Heart left ventricle (tissue), 16 donors: Measurements from ENCODE around the gene IL23R. TPM values are rescaled to one million over a fixed set of nuclear protein-coding genes. Genes with fewer than 3 reads are reported as not detected.

Experiments used
- ATAC-seq, 4 donors: fragments of 200-7000 bp; cut with Tn5 transposase; one replicate each; pipeline ENCODE4 v1.9.1; 2020 to 2022; ENCODE audit warnings: moderate library complexity in 4 of 4, mild to moderate bottlenecking in 3 of 4, moderate number of reproducible peaks in 1 of 4
- DNase-seq, 5 donors: peaks; one replicate each; pipeline ENCODE4 v3.0.0-alpha.2; 2020
- H3K27ac ChIP-seq, 12 donors: fragments of 200-600 bp; sonication (generic) in 4 of 12; one replicate each; pipeline versions ENCODE4 v1.5.0 to v1.8.0; 2016 to 2022; ENCODE audit warnings: mild to moderate bottlenecking in 2 of 12
- H3K27me3 ChIP-seq, 9 donors: fragments of 200-600 bp; sonication (generic) in 2 of 9; one replicate each; pipeline versions ENCODE4 v1.5.1 to v1.8.0; 2016 to 2022; ENCODE audit warnings: mild to moderate bottlenecking in 3 of 9
- H3K36me3 ChIP-seq, 9 donors: fragments of 200-600 bp; sonication (generic) in 2 of 9; one replicate each; pipeline versions ENCODE4 v1.5.0 to v1.8.0; 2018 to 2022; ENCODE audit warnings: mild to moderate bottlenecking in 2 of 9
- H3K4me1 ChIP-seq, 12 donors: fragments of 200-600 bp; sonication (generic) in 4 of 12; one replicate each; pipeline versions ENCODE4 v1.5.0 to v1.8.0; 2016 to 2022; ENCODE audit warnings: mild to moderate bottlenecking in 3 of 12
- H3K4me3 ChIP-seq, 12 donors: fragments of 200-600 bp; sonication (generic) in 4 of 12; one replicate each; pipeline versions ENCODE4 v1.5.0 to v1.8.0; 2017 to 2022; ENCODE audit warnings: mild to moderate bottlenecking in 9 of 12, moderate library complexity in 4 of 12
- H3K9me3 ChIP-seq, 12 donors: fragments of 200-600 bp; sonication (generic) in 4 of 12; one replicate each; pipeline versions ENCODE4 v1.5.0 to v1.8.0; 2016 to 2022; ENCODE audit warnings: mild to moderate bottlenecking in 1 of 12
- POLR2A ChIP-seq, 2 donors: fragments of 450-650 bp; IDR thresholded peaks; one replicate each; pipeline ENCODE4 v1.6.1; 2017; ENCODE audit warnings: antibody characterized with exemption in 2 of 2, mild to moderate bottlenecking in 2 of 2, moderate library complexity in 2 of 2
- WGBS, 4 donors: extraction: QIAGEN DNeasy Blood & Tissue Kit in 2 of 4; methylation state at CpG; one replicate each; pipeline versions ENCODE4 v1.1.5 to v1.1.7; 2013 to 2018; 5-methylcytosine and 5-hydroxymethylcytosine counted together
- intact Hi-C, 10 donors: fragments of 100-400 bp; cut with DNase I; formaldehyde crosslinking; loops; one replicate each; pipeline versions ENCODE4 v1.11.1 to v1.14.2; 2022
- polyA plus RNA-seq, 2 donors: library from polyadenylated mRNA; stranded (reverse); fragments of 200-250 nt; gene quantifications; one replicate each; pipeline ENCODE4 v1.2.3, GENCODE V29; 2013
- total RNA-seq, 9 donors: library from RNA; depleted of rRNA in 2 of 9; stranded (reverse); fragments of >200 nt in 2 of 9; fragmentation: NEBNext Ultra II Directional in 3 of 9; extraction: Animal tissue kit (Norgen Biotek cat#: 25700) in 3 of 9; gene quantifications; one replicate each; pipeline versions ENCODE4 v1.1.0 to v1.2.4, GENCODE V29; 2016 to 2023
- TF ChIP-seq, protein P1 (sequence below), 12 donors: fragments of 200-600 bp; sonication (generic) in 4 of 12; IDR thresholded peaks; one replicate each; pipeline versions ENCODE4 v1.5.0 to v1.8.0; 2018 to 2022; ENCODE audit warnings: antibody characterized with exemption in 12 of 12, mild to moderate bottlenecking in 5 of 12
- donor health status: ischemic (EF 13 %, LVEDD 7.1; RV severe dilation, severe dysfunction).
- donor health status: healthy with polysubstance abuse.
- donor health status: DM: no; HTN: yes; CAD: no.
- donor health status: DM: no; HTN: no; CAD: no.
- donor health status: ischemic (EF 25% LVEDD 6.9; RV normal size, moderate dysfunction).
- donor health status: ischemic (EF 25% LVEDD 5.7; RV mildly dilated, moderate dysfunction).
- donor health status: healthy.
- donor health status: DM: yes; HTN: yes; CAD: no.
- donor health status: ischemic (EF 35%, LVEDD 5.7; RV mildly dilated, moderate dysfunction).
- donor health status: nonischemic (EF 11% LVEDD 7.7; RV severe dilation, severe dysfunction).
- donor health status: DM: yes; HTN: yes; CAD: no.
- donor health status: PGD.
- donor health status: ischemic (EF 29% LVEDD 5.4; RV normal size, mild dysfunction).
- donor health status: nonischemic (EF 23%, LVEDD 6.1; RV moderate dilation, normal function).

IL23R gene
- total and polyA plus RNA-seq, 11 donors, result not detected

- intact Hi-C loops, result no loop called here
These were observed 4.7 kb downstream of the IL23R start for GRCh38 chr1:67170751-67171573.

GRCh38 chr1:67171574-67171955 lies 5.3 kb downstream of the IL23R start:
- H3K4me1 ChIP-seq, result peaks cover 0 to 5% (median 0%) of the 10 kb centered on the region in 12 donors
- no peaks in the 10 kb centered on the region for H3K36me3 ChIP-seq
- no peak overlapping the region for H3K27ac ChIP-seq
- ATAC-seq (no peak), DNase-seq (no peak)
- 68 to 83% (median 73%) methylated on average over 2 of the region's 2 CpGs for WGBS, 4 donors
- no peak overlapping the region for H3K4me3 ChIP-seq
- H3K27me3 ChIP-seq, result no peaks in the 10 kb centered on the region
- TF ChIP-seq, protein P1, sequence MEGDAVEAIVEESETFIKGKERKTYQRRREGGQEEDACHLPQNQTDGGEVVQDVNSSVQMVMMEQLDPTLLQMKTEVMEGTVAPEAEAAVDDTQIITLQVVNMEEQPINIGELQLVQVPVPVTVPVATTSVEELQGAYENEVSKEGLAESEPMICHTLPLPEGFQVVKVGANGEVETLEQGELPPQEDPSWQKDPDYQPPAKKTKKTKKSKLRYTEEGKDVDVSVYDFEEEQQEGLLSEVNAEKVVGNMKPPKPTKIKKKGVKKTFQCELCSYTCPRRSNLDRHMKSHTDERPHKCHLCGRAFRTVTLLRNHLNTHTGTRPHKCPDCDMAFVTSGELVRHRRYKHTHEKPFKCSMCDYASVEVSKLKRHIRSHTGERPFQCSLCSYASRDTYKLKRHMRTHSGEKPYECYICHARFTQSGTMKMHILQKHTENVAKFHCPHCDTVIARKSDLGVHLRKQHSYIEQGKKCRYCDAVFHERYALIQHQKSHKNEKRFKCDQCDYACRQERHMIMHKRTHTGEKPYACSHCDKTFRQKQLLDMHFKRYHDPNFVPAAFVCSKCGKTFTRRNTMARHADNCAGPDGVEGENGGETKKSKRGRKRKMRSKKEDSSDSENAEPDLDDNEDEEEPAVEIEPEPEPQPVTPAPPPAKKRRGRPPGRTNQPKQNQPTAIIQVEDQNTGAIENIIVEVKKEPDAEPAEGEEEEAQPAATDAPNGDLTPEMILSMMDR (IDR thresholded peaks at IDR 0.05), result no peak
- no peak for TF ChIP-seq POLR2A (IDR thresholded peaks at IDR 0.05)
- intact Hi-C loops, result no loop called here
- H3K9me3 ChIP-seq, result no peaks in the 10 kb centered on the region

More at GRCh38 chr1:67170751-67171573, 4.7 kb downstream of the IL23R start:
- ATAC-seq (no peak), DNase-seq (no peak)
- Histone ChIP-seq H3K27me3 (no peaks in the 10 kb centered on the region), H3K27ac (no peak overlapping the region), H3K36me3 (no peaks in the 10 kb centered on the region), H3K9me3 (no peaks in the 10 kb centered on the region), H3K4me3 (no peak overlapping the region), H3K4me1 (peaks cover 0 to 5% (median 0%) of the 10 kb centered on the region in 12 donors)
- TF ChIP-seq, protein P1 (IDR thresholded peaks at IDR 0.05), result no peak
- TF ChIP-seq POLR2A (IDR thresholded peaks at IDR 0.05), result no peak
- WGBS, 4 donors, result 69 to 78% (median 75%) methylated on average over 2 of the region's 2 CpGs

- H3K9me3 ChIP-seq, result no peaks in the 10 kb centered on the region
- intact Hi-C loops, result no loop called here
- no peak overlapping the region for H3K4me3 ChIP-seq
- ATAC-seq (no peak), DNase-seq (no peak)
- WGBS, 4 donors, result 82 to 96% (median 85%) methylated on average over 1 of the region's 1 CpG
- H3K27me3 ChIP-seq, result no peaks in the 10 kb centered on the region
- H3K36me3 ChIP-seq, result no peaks in the 10 kb centered on the region
- H3K27ac ChIP-seq, result no peak overlapping the region
- H3K4me1 ChIP-seq, result peaks cover 0 to 5% (median 0%) of the 10 kb centered on the region in 12 donors
- TF ChIP-seq, protein P1 (IDR thresholded peaks at IDR 0.05), result no peak
- no peak for TF ChIP-seq POLR2A (IDR thresholded peaks at IDR 0.05)
These were observed 5.7 kb downstream of the IL23R start for GRCh38 chr1:67171978-67172377.

GRCh38 chr1:67173988-67174387 lies 7.7 kb downstream of the IL23R start:
- intact Hi-C loops, result no loop called here
- Histone ChIP-seq H3K36me3 (no peaks in the 10 kb centered on the region), H3K27ac (no peak overlapping the region), H3K4me3 (no peak overlapping the region), H3K27me3 (no peaks in the 10 kb centered on the region), H3K4me1 (no peaks in the 10 kb centered on the region), H3K9me3 (no peaks in the 10 kb centered on the region)
- ATAC-seq (no peak), DNase-seq (no peak)
- TF ChIP-seq, protein P1 (IDR thresholded peaks at IDR 0.05), result no peak
- no peak for TF ChIP-seq POLR2A (IDR thresholded peaks at IDR 0.05)
